GM18868 (cell line): ENCODE data around the gene LRTM2.

Experiments used
- ATAC-seq: cut with Tn5 transposase; IDR thresholded peaks from one replicate; pipeline ENCODE4 v1.9.1; 2021; ENCODE audit warnings: mild to moderate bottlenecking, moderate library complexity; ENCODE audit not compliant: unreplicated experiment

Gene LRTM2

GRCh38 chr12:1857821-1858220 lies 37.5 kb downstream of the LRTM2 start:
- ATAC-seq, result no peak

DNA sequence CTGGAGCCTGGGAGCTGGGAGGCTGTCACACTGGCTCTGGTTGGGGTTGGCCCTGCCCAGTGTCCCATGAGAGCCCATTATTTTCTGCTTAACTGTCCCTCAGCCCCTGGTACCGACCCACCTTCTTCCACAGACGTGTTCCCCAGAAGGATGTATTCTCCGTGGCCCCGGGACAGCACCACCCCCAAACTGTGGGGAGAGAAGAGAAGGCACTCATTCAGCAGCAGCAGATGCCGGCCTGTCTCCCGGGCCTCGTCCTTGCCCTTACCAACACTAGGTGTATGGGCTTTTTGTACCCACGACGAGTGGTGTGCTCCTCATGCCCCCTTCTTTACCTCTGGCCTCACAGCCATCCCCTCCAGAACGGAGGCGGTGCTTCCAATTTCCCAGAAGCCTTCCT lies 38.1 kb downstream of the LRTM2 start:
- ATAC-seq, result no peak

- ATAC-seq, result no peak
Observed at GRCh38 chr12:1859643-1860042, 39.3 kb downstream of the LRTM2 start.

DNA sequence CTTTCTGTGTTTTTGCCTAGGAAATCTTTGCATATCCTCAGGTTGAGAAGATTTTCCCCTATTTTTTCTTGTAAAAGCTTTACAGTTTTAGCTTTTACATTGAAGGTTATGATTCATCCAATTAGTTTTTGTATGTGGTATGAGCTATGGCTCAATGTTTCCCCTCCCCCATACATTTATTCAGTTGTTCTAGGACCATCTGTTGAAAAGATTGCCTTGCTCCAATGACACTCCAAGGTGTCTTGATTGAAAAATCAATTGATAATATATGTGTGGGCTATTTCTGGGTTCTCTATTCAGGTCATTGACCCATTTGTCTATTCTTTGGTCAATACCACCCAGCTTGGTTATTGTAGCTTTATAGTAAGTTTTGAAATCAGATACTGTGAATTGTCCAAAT lies 42.6 kb downstream of the LRTM2 start:
- no peak for ATAC-seq

- ATAC-seq, result no peak
Observed at GRCh38 chr12:1863823-1864222, 43.5 kb downstream of the LRTM2 start.

DNA sequence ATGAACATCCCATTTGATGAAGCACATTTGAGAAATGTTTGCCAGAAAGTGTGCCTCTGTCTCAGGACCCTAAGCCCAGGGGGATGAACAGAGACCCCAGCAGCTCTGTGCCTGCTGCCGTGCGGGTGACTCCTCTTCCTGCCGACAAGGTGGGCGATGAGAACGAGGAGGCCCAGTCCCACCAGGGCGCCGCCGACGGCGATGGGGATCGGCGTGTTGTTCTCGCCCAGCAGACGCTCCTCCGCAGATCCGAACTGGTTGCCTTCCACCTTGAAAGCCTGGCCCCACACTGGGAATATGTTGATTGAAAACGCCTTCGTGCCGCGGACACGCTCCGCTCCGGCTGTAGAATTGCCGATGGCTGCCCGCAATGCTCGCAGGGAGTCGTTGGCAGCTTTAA lies 44.1 kb downstream of the LRTM2 start:
- no peak for ATAC-seq

- ATAC-seq, result no peak
Observed at GRCh38 chr12:1864867-1865266, 44.5 kb downstream of the LRTM2 start.

DNA sequence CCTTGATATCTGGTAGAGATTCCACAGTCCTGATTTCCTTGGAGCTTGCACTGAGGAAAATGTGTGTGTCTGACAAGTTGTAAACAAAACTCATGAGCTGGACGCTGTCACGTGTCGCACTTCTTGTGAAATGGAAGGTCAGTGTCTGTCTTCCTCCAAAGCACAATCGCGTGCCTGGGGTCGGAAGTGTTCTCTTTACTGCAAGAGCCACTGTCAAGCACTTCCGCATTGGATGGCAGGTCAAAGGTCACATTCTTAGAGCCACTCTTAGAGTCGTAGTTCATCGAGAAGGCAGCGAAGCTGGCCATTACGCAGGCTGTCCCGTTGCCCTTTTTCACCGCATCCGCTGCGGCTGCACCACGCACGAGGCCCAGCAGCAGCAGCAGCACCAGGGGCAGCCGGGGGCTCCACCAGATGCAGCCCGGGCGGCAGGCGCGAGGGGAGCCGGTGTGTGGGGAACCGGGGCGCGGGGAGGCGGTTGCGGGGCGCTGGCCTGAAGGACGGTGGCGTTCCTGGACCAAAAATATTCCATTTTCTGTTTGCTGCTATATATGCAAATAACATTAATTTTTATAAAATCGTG lies 45.0 kb downstream of the LRTM2 start:
- no peak for ATAC-seq

- ATAC-seq, result no peak
Observed at GRCh38 chr12:1869145-1869544, 48.8 kb downstream of the LRTM2 start.

DNA sequence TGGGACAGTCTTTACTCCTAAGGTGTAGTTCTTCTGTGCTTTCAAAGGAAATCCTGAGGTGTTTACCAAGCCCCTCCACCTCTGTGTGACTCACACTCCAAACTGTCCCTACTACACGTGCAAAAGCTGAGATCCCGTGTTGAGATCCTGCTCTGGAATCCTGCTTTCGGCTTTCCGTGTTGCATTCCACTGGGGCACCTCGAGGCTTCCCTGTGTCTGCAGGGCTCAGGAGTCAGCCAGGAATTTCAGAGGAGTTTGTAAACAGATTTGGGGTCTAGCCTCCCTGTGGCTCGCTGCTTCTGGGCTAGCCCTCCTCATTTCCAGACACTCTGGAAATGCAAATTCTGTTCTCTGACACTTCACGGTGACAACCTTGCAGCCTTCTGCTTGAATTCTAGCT lies 49.7 kb downstream of the LRTM2 start:
- no peak for ATAC-seq

- no peak for ATAC-seq
Observed at GRCh38 chr12:1870998-1871917, 50.9 kb downstream of the LRTM2 start.

- no peak for ATAC-seq
Observed at GRCh38 chr12:1872001-1872400, 51.6 kb downstream of the LRTM2 start.

DNA sequence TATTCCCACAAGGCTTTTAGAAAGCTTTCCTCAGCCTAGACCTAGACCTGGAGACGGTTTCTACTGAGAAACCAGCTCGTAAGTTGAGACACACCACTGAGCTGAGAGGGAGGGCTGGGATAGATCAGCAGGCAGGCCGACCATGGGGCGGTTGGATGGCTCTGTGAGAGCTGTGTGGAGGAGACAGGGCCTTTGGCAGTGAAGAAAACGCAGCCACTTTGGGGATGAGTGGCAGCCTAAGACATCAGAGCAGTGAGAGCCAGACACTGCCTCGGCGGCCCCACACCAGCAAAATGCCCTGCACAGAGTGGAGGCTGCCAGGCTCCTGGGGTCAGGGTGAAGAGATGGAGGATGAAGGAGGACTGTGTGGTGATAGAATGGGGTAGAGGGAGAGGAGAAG lies 52.1 kb downstream of the LRTM2 start:
- ATAC-seq, result no peak

- no peak for ATAC-seq
Observed at GRCh38 chr12:1873531-1874510, 53.5 kb downstream of the LRTM2 start.

GRCh38 chr12:1875608-1876007 lies 55.2 kb downstream of the LRTM2 start:
- ATAC-seq, result no peak

- ATAC-seq, result no peak
Observed at GRCh38 chr12:1876086-1876485, 55.7 kb downstream of the LRTM2 start.

DNA sequence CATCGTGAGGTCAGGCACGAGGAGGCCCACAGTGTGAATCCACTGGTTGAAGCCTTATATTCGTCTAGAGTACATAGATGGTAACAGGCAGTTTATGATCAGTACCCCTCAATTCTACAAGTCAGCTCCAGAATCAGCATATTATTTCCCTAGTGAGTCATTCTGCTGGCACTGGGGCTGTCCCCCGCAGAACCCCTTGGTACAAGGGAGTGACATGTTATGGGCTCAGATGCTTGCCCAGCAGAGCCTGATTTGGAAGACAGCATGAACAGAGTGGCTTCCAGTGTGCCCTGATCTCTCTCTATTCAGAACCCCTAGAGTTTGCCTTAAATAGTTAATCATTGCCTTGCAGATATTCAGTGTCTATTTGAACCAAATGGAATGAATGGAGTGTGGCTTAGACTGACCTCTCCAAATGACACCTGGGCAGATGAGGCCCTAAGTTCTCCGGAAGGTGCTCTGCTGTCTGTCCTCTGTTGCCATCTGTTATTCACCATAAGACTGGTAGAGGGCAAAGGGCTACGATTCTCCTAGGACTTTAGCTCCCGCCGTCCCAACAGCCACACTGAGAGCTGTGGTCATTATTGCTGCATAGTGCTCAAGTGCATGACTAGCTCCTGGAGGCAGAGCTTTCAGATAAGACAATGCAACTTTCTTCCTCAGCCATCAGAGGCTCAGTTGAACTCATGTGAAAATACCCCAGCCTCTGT lies 57.0 kb downstream of the LRTM2 start:
- no peak for ATAC-seq

GRCh38 chr12:1878214-1878613 lies 57.8 kb downstream of the LRTM2 start:
- ATAC-seq, result no peak

- no peak for ATAC-seq
Observed at GRCh38 chr12:1878695-1879094, 58.3 kb downstream of the LRTM2 start.

- no peak for ATAC-seq
Observed at GRCh38 chr12:1879633-1880032, 59.3 kb downstream of the LRTM2 start.
